Omental fat pad (tissue), 4 donors: Measurements from ENCODE around the gene ISCA2. TPM values are rescaled to one million over a fixed set of nuclear protein-coding genes. Genes with fewer than 3 reads are reported as not detected.

Experiments
- ATAC-seq: fragments of 150-250 bp; one replicate; pipeline ENCODE4 v1.9.1; 2016; ENCODE audit warnings: mild to moderate bottlenecking, moderate library complexity; ENCODE audit not compliant: low FRiP score
- DNase-seq: peaks from one replicate; pipeline ENCODE4 v3.0.0-alpha.2; 2019; ENCODE audit warnings: low spot score
- CTCF ChIP-seq, 3 donors: fragments of 450-650 bp; IDR thresholded peaks; one replicate each; pipeline ENCODE4 v1.5.1; 2016 to 2017; ENCODE audit warnings: antibody characterized with exemption in 3 of 3, mild to moderate bottlenecking in 3 of 3, moderate library complexity in 2 of 3
- total RNA-seq, 4 donors: library from RNA; depleted of rRNA; stranded (reverse); fragments of >200 nt; gene quantifications; one replicate each; pipeline ENCODE4 v1.1.0, GENCODE V29; 2016

ISCA2 gene
- total RNA-seq, 4 donors from 2014 or later = 7.0 to 11.2 (median 9.2) TPM

DNA sequence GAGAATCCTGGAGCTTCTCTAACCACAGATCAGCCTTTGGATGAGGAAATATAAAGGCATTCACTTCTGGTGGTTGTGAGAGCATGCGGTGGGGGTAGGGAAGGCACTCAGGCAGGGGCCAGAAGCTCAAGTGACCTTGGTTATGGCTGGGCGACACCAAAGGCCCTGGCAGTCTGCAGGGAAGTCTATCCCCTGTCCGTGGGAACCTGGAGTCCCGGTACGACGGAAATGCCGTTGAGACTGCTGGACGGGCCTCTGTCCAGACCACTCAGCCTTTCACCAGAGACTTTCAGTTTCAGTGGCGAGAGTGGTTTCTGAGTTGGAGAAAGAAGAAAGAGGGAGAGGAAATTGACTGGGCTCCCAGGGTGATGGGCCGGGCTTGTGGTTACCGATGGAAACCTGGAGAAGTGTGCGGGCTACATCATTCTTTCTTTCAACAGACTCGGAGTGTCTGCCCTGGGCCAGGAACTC lies 20.9 kb downstream of the ISCA2 start:
- TF ChIP-seq CTCF (IDR thresholded peaks at IDR 0.05) = no peak
- DNase-seq (no peak), ATAC-seq (peak; percentile 65)

GRCh38 chr14:74515891-74516412 lies 22.4 kb downstream of the ISCA2 start:
- DNase-seq (no peak), ATAC-seq (no peak)
- TF ChIP-seq CTCF (IDR thresholded peaks at IDR 0.05) = no peak

DNA sequence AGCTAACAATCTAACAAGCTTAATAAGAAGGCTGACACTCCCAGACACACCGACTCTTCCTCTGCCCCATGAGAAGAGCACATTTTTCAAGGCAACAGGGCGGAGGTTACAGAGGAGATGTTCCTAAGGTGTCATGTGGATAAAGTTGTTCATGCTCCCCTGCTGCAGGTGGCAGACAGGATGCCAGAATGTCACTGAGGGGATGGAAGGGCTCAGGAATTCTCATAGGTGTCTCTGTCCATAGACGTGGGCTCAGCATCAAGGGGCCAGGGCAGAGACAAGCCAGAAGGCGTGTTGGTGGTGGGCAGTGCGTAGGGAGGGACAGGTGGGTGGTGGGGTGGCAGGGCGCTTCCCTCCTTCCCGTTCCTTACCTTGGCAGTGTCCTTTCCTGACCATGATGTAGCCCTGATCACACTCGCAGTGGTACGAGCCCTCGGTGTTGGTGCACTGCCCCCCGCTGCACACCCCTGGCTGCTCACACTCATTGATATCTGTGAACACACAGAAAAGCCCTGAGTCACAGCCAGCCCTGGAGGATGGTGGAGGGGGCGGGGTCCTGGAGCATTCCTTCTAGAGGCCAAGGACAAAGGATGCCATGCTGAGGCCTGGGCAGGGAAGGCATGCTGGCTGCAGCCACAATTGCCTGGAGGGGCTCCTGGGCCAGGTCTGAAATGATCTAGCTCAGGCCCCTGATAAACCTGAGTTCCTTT lies 23.0 kb downstream of the ISCA2 start:
- ATAC-seq (no peak), DNase-seq (no peak)
- TF ChIP-seq CTCF (IDR thresholded peaks at IDR 0.05) = no peak

GRCh38 chr14:74517731-74518130 lies 24.2 kb downstream of the ISCA2 start:
- no peak for DNase-seq
- no peak for TF ChIP-seq CTCF (IDR thresholded peaks at IDR 0.05)
- no peak for ATAC-seq

GRCh38 chr14:74518221-74518620 lies 24.7 kb downstream of the ISCA2 start:
- no peak for ATAC-seq
- DNase-seq = no peak
- no peak for TF ChIP-seq CTCF (IDR thresholded peaks at IDR 0.05)

GRCh38 chr14:74519316-74520074 lies 25.9 kb downstream of the ISCA2 start:
- no peak for TF ChIP-seq CTCF (IDR thresholded peaks at IDR 0.05)
- DNase-seq (no peak), ATAC-seq (no peak)
